Ishikawa (cell line): ENCODE data around the gene RAX.

ENCODE experiments used
- EP300 ChIP-seq: IDR thresholded peaks from 2 replicates; pipeline ENCODE4 v1.6.1; 2012; ENCODE audit warnings: borderline replicate concordance
- NFIC ChIP-seq: IDR thresholded peaks from 2 replicates; pipeline ENCODE4 v1.6.1; 2012
- TEAD4 ChIP-seq: IDR thresholded peaks from 2 replicates; pipeline ENCODE4 v1.6.1; 2012
- YY1 ChIP-seq: IDR thresholded peaks from 2 replicates; pipeline ENCODE4 v1.6.1; 2012; ENCODE audit warnings: low read depth
- TF ChIP-seq, protein P1 (sequence below): IDR thresholded peaks from 2 replicates; pipeline ENCODE4 v1.6.1; 2012

DNA sequence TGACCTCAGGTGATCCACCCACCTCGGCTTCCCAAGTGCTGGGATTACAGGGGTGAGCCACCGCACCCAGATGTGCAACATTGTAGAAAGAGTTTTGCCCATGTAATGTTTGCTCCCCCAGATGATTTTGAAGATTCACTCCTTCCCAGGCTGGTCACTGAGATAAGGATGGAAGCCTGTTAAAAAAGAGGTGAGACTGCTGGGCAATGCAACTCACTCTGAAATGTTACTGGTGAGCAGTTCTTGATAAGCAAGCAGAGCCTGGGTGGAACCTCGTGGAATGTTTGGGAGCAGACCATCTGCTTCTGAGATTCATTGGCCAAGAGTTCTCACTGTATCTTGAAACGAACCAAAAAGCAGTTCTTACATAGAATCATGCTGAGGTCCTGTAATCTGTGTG lies 33.6 kb downstream of the RAX start:
- TF ChIP-seq, protein P1, sequence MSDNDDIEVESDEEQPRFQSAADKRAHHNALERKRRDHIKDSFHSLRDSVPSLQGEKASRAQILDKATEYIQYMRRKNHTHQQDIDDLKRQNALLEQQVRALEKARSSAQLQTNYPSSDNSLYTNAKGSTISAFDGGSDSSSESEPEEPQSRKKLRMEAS = no peak
- TF ChIP-seq TEAD4 (no peak), EP300 (no peak), NFIC (no peak), YY1 (no peak)
